HepG2 (cell line): ENCODE measurements around the gene SAE1. TPM values are rescaled to one million over a fixed set of nuclear protein-coding genes. Genes with fewer than 3 reads are reported as not detected.
A peak's percentile ranks its signal among the peaks of the same experiment; 100 is the strongest.

ENCODE experiments used
- ASH2L ChIP-seq: fragments of 300-600, 200-600 bp; sonication (generic); IDR thresholded peaks from 2 replicates; pipeline ENCODE4 v1.7.0; 2017; ENCODE audit warnings: low read depth, mild to moderate bottlenecking, moderate library complexity, mixed read lengths, low read length; ENCODE audit not compliant: insufficient read length
- ATRX ChIP-seq: sonication (generic); formaldehyde crosslinking; IDR thresholded peaks from 2 replicates; pipeline ENCODE4 v1.4.0; 2020; ENCODE audit warnings: missing genetic modification reagents, borderline replicate concordance
- CBX5 ChIP-seq: sonication (generic); formaldehyde crosslinking; IDR thresholded peaks from 2 replicates; pipeline ENCODE4 v1.4.0; 2020; ENCODE audit warnings: missing genetic modification reagents, borderline replicate concordance
- FLYWCH1 ChIP-seq: sonication (generic); formaldehyde crosslinking; IDR thresholded peaks from 2 replicates; pipeline ENCODE4 v1.8.1; 2023; ENCODE audit warnings: mild to moderate bottlenecking, missing genetic modification reagents
- HNF4A ChIP-seq: sonication (generic); formaldehyde crosslinking; IDR thresholded peaks from 2 replicates; pipeline ENCODE4 v1.4.0; 2020; ENCODE audit warnings: missing genetic modification reagents
- HNRNPLL ChIP-seq: fragments of 200-400 bp; formaldehyde crosslinking; IDR thresholded peaks from 2 replicates; pipeline ENCODE4 v1.6.1; 2017; ENCODE audit warnings: mild to moderate bottlenecking, low read depth, low read length; ENCODE audit not compliant: poor library complexity, severe bottlenecking
- IKZF1 ChIP-seq: fragments of 450-650 bp; IDR thresholded peaks from 2 replicates; pipeline ENCODE4 v1.7.1; 2016
- JUND ChIP-seq: sonication (generic); formaldehyde crosslinking; IDR thresholded peaks from 2 replicates; pipeline ENCODE4 v1.8.0; 2022; ENCODE audit warnings: mild to moderate bottlenecking, missing genetic modification reagents
- KLF6 ChIP-seq: IDR thresholded peaks from 2 replicates; pipeline ENCODE4 v1.8.0; 2016; ENCODE audit warnings: missing biosample characterization, missing genetic modification reagents
- NAIF1 ChIP-seq: sonication (generic); formaldehyde crosslinking; IDR thresholded peaks from 2 replicates; pipeline ENCODE4 v1.5.0; 2020; ENCODE audit warnings: mild to moderate bottlenecking, missing genetic modification reagents, borderline replicate concordance
- NFYB ChIP-seq: sonication (generic); formaldehyde crosslinking; IDR thresholded peaks from 2 replicates; pipeline ENCODE4 v1.4.0; 2020; ENCODE audit warnings: missing genetic modification reagents
- NR2F2 ChIP-seq: IDR thresholded peaks from 2 replicates; pipeline ENCODE4 v1.6.1; 2012; ENCODE audit warnings: low read depth, inconsistent platforms, borderline replicate concordance
- PHF5A ChIP-seq: IDR thresholded peaks from one replicate; pipeline ENCODE4 v1.6.1; 2018; ENCODE audit warnings: low read depth, missing genetic modification reagents; ENCODE audit not compliant: unreplicated experiment
- PTBP1 ChIP-seq: fragments of 200-400 bp; formaldehyde crosslinking; IDR thresholded peaks from 2 replicates; pipeline ENCODE4 v1.6.1; 2018; ENCODE audit warnings: low read length, low read depth; ENCODE audit not compliant: poor library complexity, severe bottlenecking
- RARA ChIP-seq: IDR thresholded peaks from 2 replicates; pipeline ENCODE4 v1.6.1; 2016; ENCODE audit warnings: missing genetic modification reagents, missing compliant biosample characterization
- RARG ChIP-seq: sonication (generic); formaldehyde crosslinking; IDR thresholded peaks from 2 replicates; pipeline ENCODE4 v1.4.0; 2020; ENCODE audit warnings: low read depth, mild to moderate bottlenecking, missing genetic modification reagents
- RFX3 ChIP-seq: IDR thresholded peaks from 2 replicates; pipeline ENCODE4 v1.6.1; 2016; ENCODE audit warnings: missing biosample characterization, missing genetic modification reagents
- SIN3A ChIP-seq: IDR thresholded peaks from 2 replicates; pipeline ENCODE4 v1.6.1; 2011; ENCODE audit warnings: low read depth, mild to moderate bottlenecking, control low read depth, low read length, borderline replicate concordance
- TCF7 ChIP-seq: sonication (generic); IDR thresholded peaks from 2 replicates; pipeline ENCODE4 v1.6.1; 2016; ENCODE audit warnings: antibody characterized with exemption, low read depth
- TEAD2 ChIP-seq: sonication (generic); formaldehyde crosslinking; IDR thresholded peaks from 2 replicates; pipeline ENCODE4 v1.9.0; 2021; ENCODE audit warnings: missing genetic modification reagents
- TMF1 ChIP-seq: sonication (generic); formaldehyde crosslinking; IDR thresholded peaks from 2 replicates; pipeline ENCODE4 v1.8.1; 2022; ENCODE audit warnings: low read depth, missing genetic modification reagents
- ZFAT ChIP-seq: sonication (generic); formaldehyde crosslinking; conservative IDR thresholded peaks from 2 replicates; pipeline ENCODE4 v1.8.1; 2023; ENCODE audit warnings: missing genetic modification reagents, inconsistent platforms
- ZKSCAN1 ChIP-seq: fragments of 150-350 bp; IDR thresholded peaks from 2 replicates; pipeline ENCODE4 v1.6.1; 2014; ENCODE audit warnings: low read length
- ZNF143 ChIP-seq: sonication (generic); formaldehyde crosslinking; IDR thresholded peaks from 2 replicates; pipeline ENCODE4 v1.4.0; 2020; ENCODE audit warnings: missing genetic modification reagents
- ZNF230 ChIP-seq: sonication (generic); formaldehyde crosslinking; IDR thresholded peaks from 2 replicates; pipeline ENCODE4 v1.4.0; 2020; ENCODE audit warnings: mild to moderate bottlenecking, missing genetic modification reagents
- ZNF263 ChIP-seq: sonication (generic); formaldehyde crosslinking; IDR thresholded peaks from 2 replicates; pipeline ENCODE4 v1.4.0; 2020; ENCODE audit warnings: missing genetic modification reagents
- ZNF557 ChIP-seq: sonication (generic); formaldehyde crosslinking; IDR thresholded peaks from 2 replicates; pipeline ENCODE4 v1.4.0; 2020; ENCODE audit warnings: missing genetic modification reagents
- ZNF570 ChIP-seq: sonication (generic); formaldehyde crosslinking; IDR thresholded peaks from 2 replicates; pipeline ENCODE4 v1.4.0; 2020; ENCODE audit warnings: mild to moderate bottlenecking, missing genetic modification reagents, borderline replicate concordance
- ZNF792 ChIP-seq: IDR thresholded peaks from 2 replicates; pipeline ENCODE4 v1.6.1; 2016
- ZSCAN12 ChIP-seq: sonication (generic); formaldehyde crosslinking; IDR thresholded peaks from 2 replicates; pipeline ENCODE4 v1.9.0; 2021; ENCODE audit warnings: mild to moderate bottlenecking, missing genetic modification reagents
- polyA plus RNA-seq, 8 experiments: library from polyadenylated mRNA; depleted of rRNA in 3 of 8; stranded (reverse) in 7 of 8; unstranded in 1 of 8; fragments of >200 nt; fragmentation: Illumina TruSeq in 4 of 8; extraction: Trizol in 4 of 8; gene quantifications; 2 replicates each; pipeline versions ENCODE4 v1.2.1 to v1.2.3, GENCODE V29; 2011 to 2016; ENCODE audit warnings: low read depth in 4 of 8, missing spikeins in 1 of 8, mixed read lengths in 1 of 8; ENCODE audit not compliant: insufficient read depth in 1 of 8
- total RNA-seq, 5 experiments: library from RNA; depleted of rRNA; stranded (reverse); fragments of >200 nt; fragmentation: Illumina TruSeq; extraction: Trizol; gene quantifications; 2 replicates each; pipeline ENCODE4 v1.2.3, GENCODE V29; 2016; ENCODE audit warnings: low read depth in 1 of 5
- TF ChIP-seq, protein P1 (sequence below): sonication (generic); formaldehyde crosslinking; IDR thresholded peaks from 2 replicates; pipeline ENCODE4 v1.5.0; 2020; ENCODE audit warnings: mild to moderate bottlenecking, low read depth, missing genetic modification reagents, borderline replicate concordance
- TF ChIP-seq, protein P2 (sequence below): sonication (generic); formaldehyde crosslinking; conservative IDR thresholded peaks from 2 replicates; pipeline ENCODE4 v1.8.0; 2022; ENCODE audit warnings: missing genetic modification reagents

Gene SAE1
- total and polyA plus RNA-seq, 2 of the 13 experiments (the other 11 are each of a cell fraction or from before 2014, with no cell fraction given) = 87.6 to 197 TPM

DNA sequence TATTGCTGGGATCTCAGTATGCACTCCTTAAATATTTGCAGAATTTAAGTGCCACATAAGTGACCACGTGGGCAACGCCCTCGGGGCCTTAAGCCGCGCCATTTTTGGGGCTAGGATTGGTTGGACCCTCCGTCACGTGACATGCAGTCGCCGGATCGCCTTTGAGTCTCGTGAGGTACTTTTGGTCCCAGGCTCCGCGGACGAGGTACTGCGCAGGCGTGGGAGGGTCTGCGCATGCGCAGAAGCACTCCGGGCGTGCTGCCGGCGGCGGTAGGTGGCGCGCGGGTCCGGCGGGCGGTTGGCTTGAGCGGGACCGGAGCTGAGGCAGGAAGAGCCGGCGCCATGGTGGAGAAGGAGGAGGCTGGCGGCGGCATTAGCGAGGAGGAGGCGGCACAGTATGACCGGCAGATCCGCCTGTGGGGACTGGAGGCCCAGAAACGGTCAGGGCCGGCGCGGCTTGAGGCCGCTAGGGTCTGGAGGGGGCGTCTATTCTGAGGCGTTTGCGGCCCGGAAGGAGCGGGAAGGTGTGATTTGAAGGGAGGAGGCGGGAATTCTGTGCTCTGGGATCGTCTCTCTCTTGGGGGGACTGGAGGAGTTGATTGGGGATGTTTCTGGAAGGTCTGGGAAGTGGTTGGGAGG is at the start of gene SAE1 (continued):
- no peak for TF ChIP-seq RFX3
- no peak for TF ChIP-seq HNF4A (CRISPR knock-in tag)
- TF ChIP-seq SIN3A = no peak; the same call in 1 of the 2 replicates
- no peak for TF ChIP-seq CBX5 (CRISPR knock-in tag)
- no peak for TF ChIP-seq IKZF1
- TF ChIP-seq ZNF792 (CRISPR knock-in tag) = peak; percentile 85; the same call in 1 of the 2 replicates
- no peak for TF ChIP-seq FLYWCH1 (CRISPR knock-in tag)
- TF ChIP-seq ZKSCAN1 = no peak
- TF ChIP-seq NR2F2 = no peak
- no peak for TF ChIP-seq ASH2L
- no peak for TF ChIP-seq ZNF230 (CRISPR knock-in tag)
- TF ChIP-seq ZNF263 (CRISPR knock-in tag) = no peak
- TF ChIP-seq KLF6 (CRISPR knock-in tag) = peak; percentile 82; the same call in 1 of the 2 replicates
- TF ChIP-seq, protein P1, sequence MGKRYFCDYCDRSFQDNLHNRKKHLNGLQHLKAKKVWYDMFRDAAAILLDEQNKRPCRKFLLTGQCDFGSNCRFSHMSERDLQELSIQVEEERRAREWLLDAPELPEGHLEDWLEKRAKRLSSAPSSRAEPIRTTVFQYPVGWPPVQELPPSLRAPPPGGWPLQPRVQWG (CRISPR knock-in tag) = no peak
- TF ChIP-seq TMF1 (CRISPR knock-in tag) = no peak; the same call in 1 of the 2 replicates
- no peak for TF ChIP-seq ATRX
- TF ChIP-seq RARG (CRISPR knock-in tag) = no peak
- TF ChIP-seq TEAD2 (CRISPR knock-in tag) = no peak
- TF ChIP-seq HNRNPLL = peak; percentile 63
- no peak for TF ChIP-seq ZNF557 (CRISPR knock-in tag)
- peak; percentile 25; the same call in 1 of the 2 replicates for TF ChIP-seq RARA (CRISPR knock-in tag)
- TF ChIP-seq NFYB (CRISPR knock-in tag) = peak; percentile 79
- no peak for TF ChIP-seq PTBP1
- TF ChIP-seq ZFAT (CRISPR knock-in tag) = no peak
- TF ChIP-seq NAIF1 = no peak
- TF ChIP-seq PHF5A (CRISPR knock-in tag) = peak; percentile 30
- TF ChIP-seq JUND (CRISPR knock-in tag) = no peak
- peak; percentile 12; the same call in 1 of the 2 replicates for TF ChIP-seq ZNF143 (CRISPR knock-in tag)
- TF ChIP-seq ZSCAN12 (CRISPR knock-in tag) = no peak
- TF ChIP-seq TCF7 = peak; percentile 38; the same call in 1 of the 2 replicates
- no peak for TF ChIP-seq ZNF570 (CRISPR knock-in tag)
- TF ChIP-seq, protein P2, sequence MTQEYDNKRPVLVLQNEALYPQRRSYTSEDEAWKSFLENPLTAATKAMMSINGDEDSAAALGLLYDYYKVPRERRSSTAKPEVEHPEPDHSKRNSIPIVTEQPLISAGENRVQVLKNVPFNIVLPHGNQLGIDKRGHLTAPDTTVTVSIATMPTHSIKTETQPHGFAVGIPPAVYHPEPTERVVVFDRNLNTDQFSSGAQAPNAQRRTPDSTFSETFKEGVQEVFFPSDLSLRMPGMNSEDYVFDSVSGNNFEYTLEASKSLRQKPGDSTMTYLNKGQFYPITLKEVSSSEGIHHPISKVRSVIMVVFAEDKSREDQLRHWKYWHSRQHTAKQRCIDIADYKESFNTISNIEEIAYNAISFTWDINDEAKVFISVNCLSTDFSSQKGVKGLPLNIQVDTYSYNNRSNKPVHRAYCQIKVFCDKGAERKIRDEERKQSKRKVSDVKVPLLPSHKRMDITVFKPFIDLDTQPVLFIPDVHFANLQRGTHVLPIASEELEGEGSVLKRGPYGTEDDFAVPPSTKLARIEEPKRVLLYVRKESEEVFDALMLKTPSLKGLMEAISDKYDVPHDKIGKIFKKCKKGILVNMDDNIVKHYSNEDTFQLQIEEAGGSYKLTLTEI = no peak
